ENCODE data around the gene SLC35G6.
"Not testable (repeated sequence)": the region's sequence is repeated elsewhere in the genome, so short reads cannot be mapped to it uniquely, and the experiment has no call there.

Gene SLC35G6

GRCh38 chr17:7460850-7461660 is 20.2 kb upstream of the SLC35G6 start:
- no peak for DNase-seq

GRCh38 chr17:7462474-7463371 is 18.5 kb upstream of the SLC35G6 start:
- no peak for DNase-seq

- no peak for DNase-seq
Observed at GRCh38 chr17:7463372-7463846, 17.8 kb upstream of the SLC35G6 start.

GRCh38 chr17:7464081-7464480 is 17.2 kb upstream of the SLC35G6 start:
- no peak for DNase-seq

GRCh38 chr17:7465597-7466275 is 15.5 kb upstream of the SLC35G6 start:
- no peak for DNase-seq

- DNase-seq = no peak
Observed at GRCh38 chr17:7466318-7466638, 15.0 kb upstream of the SLC35G6 start.

GRCh38 chr17:7466639-7467341 is 14.5 kb upstream of the SLC35G6 start:
- DNase-seq = no peak

GRCh38 chr17:7467498-7467897 is 13.7 kb upstream of the SLC35G6 start:
- DNase-seq = no peak

- DNase-seq = no peak
Observed at GRCh38 chr17:7468290-7468689, 13.0 kb upstream of the SLC35G6 start.

GRCh38 chr17:7468804-7469389 is 12.3 kb upstream of the SLC35G6 start:
- DNase-seq = no peak

GRCh38 chr17:7469843-7470242 is 11.4 kb upstream of the SLC35G6 start:
- DNase-seq = not testable (repeated sequence)

GRCh38 chr17:7470457-7470973 is 10.7 kb upstream of the SLC35G6 start:
- DNase-seq = not testable (repeated sequence)

- DNase-seq = no peak
Observed at GRCh38 chr17:7471729-7472128, 9.5 kb upstream of the SLC35G6 start.

- DNase-seq = not testable (repeated sequence)
Observed at GRCh38 chr17:7474767-7475166, 6.5 kb upstream of the SLC35G6 start.

- no peak for DNase-seq
Observed at GRCh38 chr17:7475764-7476422, 5.4 kb upstream of the SLC35G6 start.

- DNase-seq = no peak
Observed at GRCh38 chr17:7476494-7476893, 4.8 kb upstream of the SLC35G6 start.

- no peak for DNase-seq
Observed at GRCh38 chr17:7476951-7477350, 4.3 kb upstream of the SLC35G6 start.

GRCh38 chr17:7477392-7478275 is 3.6 kb upstream of the SLC35G6 start:
- DNase-seq = peak; percentile 24

GRCh38 chr17:7478276-7479212 is 2.7 kb upstream of the SLC35G6 start:
- peak in 1 of 2 experiments; percentile 30 for DNase-seq
